PC-9 (cell line): ENCODE results near the gene EME1. TPM values are rescaled to one million over a fixed set of nuclear protein-coding genes. Genes with fewer than 3 reads are reported as not detected.
A peak's percentile ranks its signal among the peaks of the same experiment; 100 is the strongest.

Source experiments
- BruUV-seq: library from RNA; stranded (reverse); fragments of 400-500 nt; replicated peaks from 2 replicates; lab custom pipeline; 2021; lab: Mats Ljungman, UMichigan
- CTCF ChIA-PET: fragments of 300-600 bp; sonication (Branson Sonifier 250); formaldehyde crosslinking; loops from one replicate; lab custom pipeline; 2022; ENCODE audit warnings: antibody characterized with exemption; lab: Charles Lee
- POLR2A ChIA-PET: fragments of 300-600 bp; sonication (Branson Sonifier 250); formaldehyde crosslinking; loops from one replicate; lab custom pipeline; 2022; ENCODE audit warnings: antibody characterized with exemption; ENCODE audit not compliant: unreplicated experiment; lab: Charles Lee
- DNase-seq, 2 experiments: peaks; one replicate each; pipeline versions ENCODE4 v3.0.0 to v3.0.0-alpha.2; 2015 to 2022; ENCODE audit warnings: mixed read lengths in 1 of 2
- H2AFZ ChIP-seq: fragments of 200-600 bp; sonication (generic); 2 replicates; pipeline ENCODE4 v1.8.1; 2017; ENCODE audit warnings: antibody characterized with exemption
- H3F3A ChIP-seq: fragments of 200-600 bp; sonication (generic); 2 replicates; pipeline ENCODE4 v1.8.1; 2017; ENCODE audit warnings: antibody characterized with exemption, mild to moderate bottlenecking, low read depth; ENCODE audit not compliant: insufficient read depth
- H3K27ac ChIP-seq: fragments of 200-600 bp; sonication (generic); 2 replicates; pipeline ENCODE4 v1.6.1; 2016; ENCODE audit warnings: mixed run types
- H3K27me3 ChIP-seq: fragments of 200-600 bp; sonication (generic); 2 replicates; pipeline ENCODE4 v1.6.1; 2016; ENCODE audit warnings: low read depth, mixed run types; ENCODE audit not compliant: insufficient read depth
- H3K36me3 ChIP-seq: fragments of 200-600 bp; sonication (generic); 2 replicates; pipeline ENCODE4 v1.6.1; 2016; ENCODE audit warnings: low read depth, mixed run types
- H3K4me1 ChIP-seq: fragments of 200-600 bp; sonication (generic); replicated peaks from 2 replicates; pipeline ENCODE4 v1.6.1; 2016; ENCODE audit warnings: mixed run types; ENCODE audit not compliant: insufficient read depth
- H3K4me2 ChIP-seq: fragments of 200-600 bp; sonication (generic); 2 replicates; pipeline ENCODE4 v1.6.1; 2017; ENCODE audit warnings: mixed run types
- H3K4me3 ChIP-seq: fragments of 200-600 bp; sonication (generic); 2 replicates; pipeline ENCODE4 v1.6.1; 2016; ENCODE audit warnings: mixed run types
- H3K79me2 ChIP-seq: fragments of 200-600 bp; sonication (generic); 2 replicates; pipeline ENCODE4 v1.6.1; 2017; ENCODE audit warnings: low read depth, mixed run types
- H3K9me2 ChIP-seq: fragments of 200-600 bp; sonication (generic); 2 replicates; pipeline ENCODE4 v1.8.1; 2017; ENCODE audit warnings: mild to moderate bottlenecking; ENCODE audit not compliant: insufficient read depth
- H3K9me3 ChIP-seq: fragments of 200-600 bp; sonication (generic); 2 replicates; pipeline ENCODE4 v1.8.1; 2016; ENCODE audit warnings: low read depth; ENCODE audit not compliant: insufficient read depth
- H4K20me1 ChIP-seq: fragments of 200-600 bp; sonication (generic); 2 replicates; pipeline ENCODE4 v1.8.1; 2017; ENCODE audit not compliant: insufficient read depth
- CTCF ChIP-seq: fragments of 200-600 bp; sonication (generic); conservative IDR thresholded peaks from 2 replicates; pipeline ENCODE4 v1.6.1; 2017; ENCODE audit warnings: mixed run types, antibody characterized with exemption, mild to moderate bottlenecking, moderate library complexity
- EZH2 ChIP-seq: fragments of 200-600 bp; sonication (generic); IDR thresholded peaks from 2 replicates; pipeline ENCODE4 v1.8.0; 2017; ENCODE audit warnings: antibody characterized with exemption, low read depth
- intact Hi-C: fragments of 100-400 bp; cut with micrococcal nuclease; formaldehyde crosslinking; loops from one replicate; pipeline ENCODE4 v1.10.0; 2022; ENCODE audit not compliant: unreplicated experiment
- total RNA-seq: library from RNA; stranded (reverse); gene quantifications from 2 replicates; pipeline ENCODE4 v1.2.3, GENCODE V29; 2021

EME1 gene
- total RNA-seq, 1 experiment from 2014 or later, result 21.0 TPM

DNA sequence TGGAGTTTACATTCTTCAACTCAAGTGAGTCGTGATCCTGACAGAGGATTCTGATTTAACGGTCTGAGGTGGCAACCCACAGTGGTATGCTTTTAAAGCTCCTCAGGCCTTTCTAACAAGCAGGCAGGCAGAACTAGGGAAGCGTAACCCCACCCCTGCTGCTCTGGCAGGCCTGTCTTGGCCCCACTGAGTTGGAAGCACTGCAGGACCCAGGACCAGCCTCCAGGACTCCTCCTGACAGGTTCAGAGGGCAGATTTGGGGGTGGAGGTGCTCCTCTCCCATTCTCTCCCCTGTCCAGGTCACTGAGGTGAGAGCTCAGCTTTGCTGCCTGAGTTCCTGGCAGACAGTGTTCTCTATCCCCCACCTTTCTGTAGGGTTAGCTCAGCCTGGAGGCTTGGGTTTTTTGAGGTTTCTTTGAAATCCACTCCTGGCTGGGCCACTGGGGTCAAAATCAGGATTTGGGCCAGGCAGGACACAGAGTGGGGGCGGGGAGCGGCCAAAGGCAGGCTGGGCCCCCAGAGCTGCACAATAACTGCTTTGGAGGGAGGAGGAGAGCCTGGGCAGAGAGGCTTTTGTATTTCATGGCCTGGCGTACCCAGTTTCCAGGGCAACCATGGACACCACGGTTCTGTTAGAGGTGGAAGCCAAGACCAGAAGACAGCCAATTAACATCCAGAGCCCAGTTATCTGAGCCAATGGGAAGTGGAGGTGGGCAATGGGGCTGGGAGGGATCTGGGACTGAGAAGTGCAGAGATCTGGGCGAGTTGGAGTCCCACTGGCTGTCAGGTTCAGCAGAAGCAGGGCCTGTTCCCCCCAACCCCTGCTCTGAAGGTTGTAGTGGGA is 9.6 kb upstream of the EME1 start:
- H3K27me3 ChIP-seq, result no peaks in the 10 kb centered on the region
- no peaks in the 10 kb centered on the region for H3K9me2 ChIP-seq
- intact Hi-C loops, result loop anchor here (5.0 kb wide), 1 partner anchor 161 kb away; the partner anchor contains the start of gene COL1A1
- H3K4me1 ChIP-seq, result no peaks in the 10 kb centered on the region
- no peak overlapping the region for H3K4me2 ChIP-seq
- no peak overlapping the region for H3K27ac ChIP-seq
- H2AFZ ChIP-seq, result no peak overlapping the region
- DNase-seq, result no peak
- no peaks in the 10 kb centered on the region for H3K79me2 ChIP-seq
- peaks cover 10% of the 10 kb centered on the region; the same call in 1 of the 2 replicates for H3F3A ChIP-seq
- H4K20me1 ChIP-seq, result peaks cover 5% of the 10 kb centered on the region; the same call in 1 of the 2 replicates
- H3K4me3 ChIP-seq, result no peak overlapping the region
- CTCF ChIA-PET, result interaction anchor here (0.5 to 1.8 kb wide), 4 partner anchors 28 to 194 kb away, joined by 3 to 6 read pairs (median 4); partner anchors contain the start of gene LRRC59
- H3K9me3 ChIP-seq, result no peaks in the 10 kb centered on the region
- no peak for TF ChIP-seq EZH2
- peaks cover 9% of the 10 kb centered on the region for H3K36me3 ChIP-seq
- POLR2A ChIA-PET, result no interaction called here
- TSS peak; percentile 18 for BruUV-seq

GRCh38 chr17:50364061-50364458 is 9.0 kb upstream of the EME1 start:
- H3K36me3 ChIP-seq, result peaks cover 15% of the 10 kb centered on the region
- no peak overlapping the region for H3K27ac ChIP-seq
- no peak for DNase-seq
- peaks cover 10% of the 10 kb centered on the region; the same call in 1 of the 2 replicates for H3F3A ChIP-seq
- H3K4me1 ChIP-seq, result no peaks in the 10 kb centered on the region
- H3K4me2 ChIP-seq, result no peak overlapping the region
- no peaks in the 10 kb centered on the region for H3K9me2 ChIP-seq
- CTCF ChIA-PET, result no interaction called here
- H3K4me3 ChIP-seq, result no peak overlapping the region
- POLR2A ChIA-PET, result no interaction called here
- H4K20me1 ChIP-seq, result peaks cover 5% of the 10 kb centered on the region; the same call in 1 of the 2 replicates
- no TSS peak for BruUV-seq
- H3K9me3 ChIP-seq, result no peaks in the 10 kb centered on the region
- H2AFZ ChIP-seq, result no peak overlapping the region
- no peaks in the 10 kb centered on the region for H3K27me3 ChIP-seq
- no peaks in the 10 kb centered on the region for H3K79me2 ChIP-seq
- no peak for TF ChIP-seq CTCF
- no peak for TF ChIP-seq EZH2
- intact Hi-C loops, result loop anchor here (5.0 kb wide), 1 partner anchor 162 kb away; the partner anchor contains the start of gene COL1A1

GRCh38 chr17:50364715-50365114 is 8.3 kb upstream of the EME1 start:
- intact Hi-C loops, result loop anchor here (5.0 kb wide), 1 partner anchor 162 kb away; the partner anchor contains the start of gene COL1A1
- no peak for DNase-seq
- H3K36me3 ChIP-seq, result peaks cover 22% of the 10 kb centered on the region
- no peak overlapping the region for H3K27ac ChIP-seq
- H2AFZ ChIP-seq, result no peak overlapping the region
- H3K27me3 ChIP-seq, result no peaks in the 10 kb centered on the region
- no peaks in the 10 kb centered on the region for H3K79me2 ChIP-seq
- BruUV-seq, result no TSS peak
- H3K9me3 ChIP-seq, result no peaks in the 10 kb centered on the region
- ChIA-PET POLR2A (no interaction called here), CTCF (no interaction called here)
- no peaks in the 10 kb centered on the region for H3K4me1 ChIP-seq
- peaks cover 5% of the 10 kb centered on the region; the same call in 1 of the 2 replicates for H4K20me1 ChIP-seq
- TF ChIP-seq EZH2, result no peak
- no peak for TF ChIP-seq CTCF
- H3K4me2 ChIP-seq, result no peak overlapping the region
- peaks cover 10% of the 10 kb centered on the region; the same call in 1 of the 2 replicates for H3F3A ChIP-seq
- H3K4me3 ChIP-seq, result no peak overlapping the region
- H3K9me2 ChIP-seq, result no peaks in the 10 kb centered on the region
